AG10803 (cell line): Measurements from ENCODE around the gene ABCB10.

Experiments used
- DNase-seq: peaks from one replicate; pipeline ENCODE4 v3.0.0; 2010; ENCODE audit warnings: low read depth
- H3K4me3 ChIP-seq: 2 replicates; pipeline ENCODE4 v1.5.1; 2011; ENCODE audit warnings: mild to moderate bottlenecking, low read length, control low read depth
- CTCF ChIP-seq: conservative IDR thresholded peaks from 2 replicates; pipeline ENCODE4 v1.5.1; 2011; ENCODE audit warnings: mild to moderate bottlenecking, low read length, control low read depth, inconsistent platforms

The ABCB10 gene

DNA sequence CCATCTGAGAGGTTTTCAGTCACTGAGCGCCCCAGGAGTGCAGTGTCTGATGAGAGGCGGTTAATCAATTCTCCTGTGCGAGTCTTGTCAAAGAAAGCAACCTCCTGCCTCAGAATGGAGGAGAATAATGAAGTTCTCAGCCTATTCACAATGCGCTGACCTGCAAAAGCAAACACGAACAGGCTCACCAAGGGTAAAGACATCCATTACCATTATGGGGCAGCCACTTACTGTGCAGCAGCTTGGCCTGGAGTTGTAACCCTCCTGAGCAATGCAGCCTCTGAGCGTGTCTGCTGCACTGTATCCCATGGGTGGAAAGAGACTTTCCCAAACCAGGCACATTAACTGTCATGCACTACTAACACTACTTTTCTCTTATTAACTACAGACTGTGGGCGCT lies 11.0 kb downstream of the ABCB10 start:
- H3K4me3 ChIP-seq, result no peak overlapping the region
- TF ChIP-seq CTCF, result no peak
- no peak for DNase-seq

DNA sequence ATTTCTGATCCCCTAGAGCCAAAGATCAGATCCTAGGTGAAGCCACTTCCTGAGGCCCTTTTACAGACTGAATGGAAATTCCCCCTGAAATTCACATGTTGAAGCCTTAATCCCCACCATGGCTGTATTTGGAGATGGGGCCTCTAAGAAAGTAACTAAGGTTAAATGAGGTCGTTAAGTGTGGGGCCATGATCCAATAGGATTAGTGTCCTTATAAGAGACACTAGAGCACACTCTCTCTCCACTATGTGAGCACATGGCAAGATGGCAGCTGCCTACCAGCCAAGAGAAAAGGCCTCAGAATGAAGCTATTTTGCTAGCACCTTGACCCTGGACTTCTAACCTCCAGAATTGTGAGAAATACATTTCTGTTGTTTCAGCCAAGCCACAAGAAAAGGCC lies 13.9 kb downstream of the ABCB10 start:
- no peak for DNase-seq
- H3K4me3 ChIP-seq, result no peak overlapping the region
- TF ChIP-seq CTCF, result no peak

DNA sequence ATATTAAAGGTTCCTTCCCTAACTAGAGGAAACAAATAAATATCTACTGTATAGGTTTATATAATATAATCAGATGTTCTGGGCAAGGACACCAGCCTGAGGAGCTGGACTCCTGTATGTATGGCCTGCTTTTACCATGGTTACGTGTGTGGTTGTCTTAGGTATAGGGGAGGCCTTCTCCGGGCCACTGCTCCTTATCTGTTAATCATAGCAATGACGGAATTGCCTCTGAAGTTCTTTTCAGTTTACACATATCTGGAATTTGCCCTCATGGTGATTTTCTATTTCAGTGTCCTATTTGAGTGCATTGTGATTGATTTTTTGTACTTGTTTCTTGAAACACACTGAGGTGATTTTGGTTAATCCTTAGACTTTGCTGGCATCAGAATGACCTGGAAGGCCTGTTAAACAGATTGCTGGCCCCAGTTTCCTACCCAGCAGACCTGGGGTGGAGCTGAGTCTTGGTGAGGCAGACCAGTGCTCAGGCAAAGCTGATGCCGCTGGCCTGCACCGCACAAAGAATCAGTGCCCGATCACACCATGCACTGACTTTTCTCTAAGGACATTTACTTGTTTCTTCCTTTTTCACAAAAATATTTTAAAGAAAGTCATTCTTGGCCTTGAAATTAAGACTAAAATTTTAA lies 18.5 kb downstream of the ABCB10 start:
- no peak for DNase-seq
- no peak overlapping the region for H3K4me3 ChIP-seq
- no peak for TF ChIP-seq CTCF

GRCh38 chr1:229538945-229539344 lies 19.6 kb downstream of the ABCB10 start:
- no peak for TF ChIP-seq CTCF
- DNase-seq, result no peak
- H3K4me3 ChIP-seq, result no peak overlapping the region

DNA sequence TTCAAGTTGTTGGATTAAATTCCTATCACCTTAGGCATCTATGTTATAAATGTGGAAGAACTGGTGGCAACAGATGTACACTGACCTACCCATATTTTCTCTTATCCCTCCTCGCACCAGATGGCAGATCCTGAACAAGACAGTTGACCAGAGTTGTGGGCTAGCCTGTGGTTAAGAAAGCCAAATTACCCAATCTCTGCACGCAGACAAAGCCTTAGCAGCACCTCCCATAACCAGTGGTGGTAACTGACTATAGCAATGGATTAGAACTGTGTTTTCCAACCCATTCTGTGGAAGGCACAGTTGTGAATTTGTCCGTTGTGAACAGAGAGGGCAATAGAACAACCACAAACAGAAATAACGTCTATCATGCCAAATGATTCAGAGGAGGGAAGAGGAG lies 20.6 kb downstream of the ABCB10 start:
- DNase-seq, result peak; percentile 26
- no peak for TF ChIP-seq CTCF
- no peak overlapping the region for H3K4me3 ChIP-seq

- TF ChIP-seq CTCF, result no peak
- H3K4me3 ChIP-seq, result no peak overlapping the region
- no peak for DNase-seq
Observed at GRCh38 chr1:229536982-229537381, 21.5 kb downstream of the ABCB10 start.

DNA sequence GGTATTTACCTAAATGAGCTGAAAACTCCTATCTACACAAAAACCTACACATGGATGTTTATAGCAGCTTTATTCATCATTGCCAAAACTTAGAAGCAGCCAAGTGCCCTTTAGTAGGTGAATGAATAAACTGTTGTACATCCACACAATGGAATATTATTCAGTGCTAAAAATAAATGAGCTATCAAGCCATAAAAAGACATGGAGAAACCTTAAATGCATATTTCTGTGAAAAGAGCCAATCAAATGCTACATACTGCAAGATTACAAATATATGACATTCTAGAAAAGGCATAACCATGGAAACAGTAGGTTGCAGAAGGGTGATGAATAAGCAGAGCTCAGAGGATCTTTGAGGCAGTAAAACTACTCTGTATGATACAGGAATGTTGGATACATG lies 23.3 kb downstream of the ABCB10 start:
- no peak for DNase-seq
- no peak for TF ChIP-seq CTCF
- no peak overlapping the region for H3K4me3 ChIP-seq
